Muscle of leg (tissue), 11 donors: ENCODE measurements around the gene PMM2. TPM values are rescaled to one million over a fixed set of nuclear protein-coding genes. Genes with fewer than 3 reads are reported as not detected.
"Not testable (repeated sequence)": the region's sequence is repeated elsewhere in the genome, so short reads cannot be mapped to it uniquely, and the experiment has no call there.

Experiments
- DNase-seq: peaks from one replicate; pipeline ENCODE4 v3.0.0; 2013
- H3K27ac ChIP-seq: one replicate; pipeline ENCODE4 v1.5.1; 2013; ENCODE audit warnings: mild to moderate bottlenecking, low read length, control low read depth
- H3K27me3 ChIP-seq: one replicate; pipeline ENCODE4 v1.6.1; 2013; ENCODE audit warnings: low read length; ENCODE audit not compliant: control insufficient read depth, insufficient read depth
- H3K36me3 ChIP-seq: one replicate; pipeline ENCODE4 v1.6.1; 2013; ENCODE audit warnings: low read length; ENCODE audit not compliant: control insufficient read depth, insufficient read depth
- H3K4me1 ChIP-seq: one replicate; pipeline ENCODE4 v1.6.1; 2013; ENCODE audit warnings: low read length; ENCODE audit not compliant: control insufficient read depth, insufficient read depth
- H3K4me3 ChIP-seq: one replicate; pipeline ENCODE4 v1.5.1; 2013; ENCODE audit warnings: low read length, control low read depth
- H3K9me3 ChIP-seq: replicated peaks from 2 replicates; pipeline ENCODE4 v1.6.1; 2013; ENCODE audit warnings: low read depth, low read length; ENCODE audit not compliant: control insufficient read depth
- WGBS: methylation state at CpG from one replicate; pipeline ENCODE4 v1.1.5; 2013; ENCODE audit warnings: missing lambda C conversion rate; ENCODE audit not compliant: insufficient coverage; 5-methylcytosine and 5-hydroxymethylcytosine counted together
- polyA plus RNA-seq, 8 donors: library from polyadenylated mRNA; unstranded; fragments of 120-200 nt; gene quantifications; one replicate each; pipeline versions ENCODE4 v1.2.1 to v1.2.3, GENCODE V29; 2013; ENCODE audit warnings: inconsistent platforms in 1 of 8, low replicate concordance in 1 of 8; ENCODE audit not compliant: insufficient read length in 8 of 8, insufficient read depth in 1 of 8
- total RNA-seq: library from RNA; stranded (reverse); fragments of 120-200 nt; gene quantifications from one replicate; pipeline ENCODE4 v1.2.4, GENCODE V29; 2013

Gene PMM2
- total and polyA plus RNA-seq, 9 donors, result 17.5 to 26.2 (median 19.6) TPM

GRCh38 chr16:8866118-8866883 lies 68.7 kb downstream of the PMM2 start:
- no peaks in the 10 kb centered on the region for H3K9me3 ChIP-seq
- peak overlapping the region; percentile 83 for H3K27ac ChIP-seq
- peaks cover 69% of the 10 kb centered on the region for H3K4me1 ChIP-seq
- H3K27me3 ChIP-seq, result no peaks in the 10 kb centered on the region
- peak overlapping the region; percentile 82 for H3K4me3 ChIP-seq
- 11% methylated on average over 20 of the region's 30 CpGs for WGBS
- peaks cover 6% of the 10 kb centered on the region for H3K36me3 ChIP-seq
- DNase-seq, result peak; percentile 89

GRCh38 chr16:8866884-8867215 lies 69.2 kb downstream of the PMM2 start:
- Histone ChIP-seq H3K27me3 (no peaks in the 10 kb centered on the region), H3K9me3 (no peaks in the 10 kb centered on the region), H3K27ac (peak overlapping the region; percentile 83), H3K36me3 (peaks cover 6% of the 10 kb centered on the region), H3K4me3 (peak overlapping the region; percentile 82), H3K4me1 (peaks cover 64% of the 10 kb centered on the region)
- DNase-seq, result no peak
- WGBS, result 1% methylated on average over 15 of the region's 16 CpGs

GRCh38 chr16:8867216-8867931 lies 69.7 kb downstream of the PMM2 start:
- Histone ChIP-seq H3K27me3 (no peaks in the 10 kb centered on the region), H3K27ac (peak overlapping the region; percentile 83), H3K36me3 (peaks cover 3% of the 10 kb centered on the region), H3K9me3 (no peaks in the 10 kb centered on the region), H3K4me3 (peak overlapping the region; percentile 82), H3K4me1 (peaks cover 59% of the 10 kb centered on the region)
- peak; percentile 59 for DNase-seq
- WGBS, result 2% methylated on average over 32 of the region's 35 CpGs

DNA sequence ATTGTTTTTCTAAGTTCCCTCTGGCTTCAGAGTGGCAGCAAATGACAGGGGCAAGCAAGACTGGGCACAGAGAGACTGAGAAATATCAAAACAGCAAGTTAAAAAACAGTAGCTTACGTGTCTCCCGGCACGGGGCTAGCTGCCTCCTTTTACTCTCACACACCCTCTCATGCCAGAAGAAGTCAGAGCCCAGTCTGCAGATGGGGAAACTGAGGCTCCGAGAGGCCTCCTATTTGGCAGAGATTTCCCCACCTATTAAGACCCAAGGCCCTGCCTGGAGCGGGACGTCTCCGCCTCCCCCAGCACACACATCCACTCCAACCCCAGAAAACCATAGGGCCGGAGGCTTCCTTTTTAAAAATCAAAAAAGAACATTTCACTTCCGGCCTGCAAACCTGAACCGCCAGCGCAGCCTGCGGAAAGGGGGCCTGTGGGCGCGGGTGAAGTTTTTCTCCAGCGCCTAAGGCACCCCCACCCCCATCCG lies 70.3 kb downstream of the PMM2 start:
- Histone ChIP-seq H3K27me3 (no peaks in the 10 kb centered on the region), H3K9me3 (no peaks in the 10 kb centered on the region), H3K4me1 (peaks cover 53% of the 10 kb centered on the region), H3K36me3 (peaks cover 2% of the 10 kb centered on the region), H3K27ac (peak overlapping the region; percentile 83), H3K4me3 (peak overlapping the region; percentile 82)
- 0% methylated on average over 13 of the region's 16 CpGs for WGBS
- no peak for DNase-seq

- DNase-seq, result peak; percentile 97
- Histone ChIP-seq H3K4me1 (peaks cover 47% of the 10 kb centered on the region), H3K36me3 (peaks cover 2% of the 10 kb centered on the region), H3K27me3 (no peaks in the 10 kb centered on the region), H3K9me3 (no peaks in the 10 kb centered on the region), H3K27ac (peak within 1 kb of the TSS; percentile 96), H3K4me3 (peak within 1 kb of the TSS; percentile 82)
- WGBS, result under 1% methylated on average over 74 of the region's 83 CpGs
Observed at GRCh38 chr16:8868416-8869211, 71.0 kb downstream of the PMM2 start, which contains the start of gene CARHSP1. CARHSP1 (minus strand) TSS chr16:8869006; CDS start chr16:8859328, 9,678 bp downstream.

- H3K9me3 ChIP-seq, result no peaks in the 10 kb centered on the region
- H3K4me1 ChIP-seq, result peaks cover 39% of the 10 kb centered on the region
- peak overlapping the region; percentile 50 for H3K4me3 ChIP-seq
- no peaks in the 10 kb centered on the region for H3K27me3 ChIP-seq
- H3K36me3 ChIP-seq, result no peaks in the 10 kb centered on the region
- peak overlapping the region; percentile 57 for H3K27ac ChIP-seq
- DNase-seq, result no peak
- 20% methylated on average over 27 of the region's 37 CpGs for WGBS
Observed at GRCh38 chr16:8869212-8869987, 71.8 kb downstream of the PMM2 start.

DNA sequence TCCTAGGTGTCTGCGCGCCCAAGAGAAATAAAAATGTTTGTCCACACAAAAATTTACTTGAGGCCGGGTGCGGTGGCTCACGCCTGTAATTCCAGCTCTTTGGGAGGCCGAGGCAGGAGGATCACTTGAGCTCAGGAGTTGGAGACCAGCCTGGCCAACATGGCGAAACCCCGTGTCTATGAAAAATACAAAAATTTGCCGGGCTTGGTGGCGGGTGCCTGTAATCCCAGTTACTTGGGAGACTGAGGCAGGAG lies 72.3 kb downstream of the PMM2 start:
- H3K36me3 ChIP-seq, H3K27ac ChIP-seq, H3K27me3 ChIP-seq, DNase-seq, H3K9me3 ChIP-seq, H3K4me3 ChIP-seq: not testable (repeated sequence)
- 96% methylated on average over 10 of the region's 10 CpGs for WGBS
- H3K4me1 ChIP-seq, result peaks cover 34% of the 10 kb centered on the region

- H3K27me3 ChIP-seq, result no peaks in the 10 kb centered on the region
- no peaks in the 10 kb centered on the region for H3K9me3 ChIP-seq
- 95% methylated on average over 5 of the region's 5 CpGs for WGBS
- no peak for DNase-seq
- H3K36me3 ChIP-seq, result no peaks in the 10 kb centered on the region
- H3K4me1 ChIP-seq, result peaks cover 13% of the 10 kb centered on the region
- H3K27ac ChIP-seq, result no peak overlapping the region
- H3K4me3 ChIP-seq, result no peak overlapping the region
Observed at GRCh38 chr16:8872071-8872470, 74.4 kb downstream of the PMM2 start.

DNA sequence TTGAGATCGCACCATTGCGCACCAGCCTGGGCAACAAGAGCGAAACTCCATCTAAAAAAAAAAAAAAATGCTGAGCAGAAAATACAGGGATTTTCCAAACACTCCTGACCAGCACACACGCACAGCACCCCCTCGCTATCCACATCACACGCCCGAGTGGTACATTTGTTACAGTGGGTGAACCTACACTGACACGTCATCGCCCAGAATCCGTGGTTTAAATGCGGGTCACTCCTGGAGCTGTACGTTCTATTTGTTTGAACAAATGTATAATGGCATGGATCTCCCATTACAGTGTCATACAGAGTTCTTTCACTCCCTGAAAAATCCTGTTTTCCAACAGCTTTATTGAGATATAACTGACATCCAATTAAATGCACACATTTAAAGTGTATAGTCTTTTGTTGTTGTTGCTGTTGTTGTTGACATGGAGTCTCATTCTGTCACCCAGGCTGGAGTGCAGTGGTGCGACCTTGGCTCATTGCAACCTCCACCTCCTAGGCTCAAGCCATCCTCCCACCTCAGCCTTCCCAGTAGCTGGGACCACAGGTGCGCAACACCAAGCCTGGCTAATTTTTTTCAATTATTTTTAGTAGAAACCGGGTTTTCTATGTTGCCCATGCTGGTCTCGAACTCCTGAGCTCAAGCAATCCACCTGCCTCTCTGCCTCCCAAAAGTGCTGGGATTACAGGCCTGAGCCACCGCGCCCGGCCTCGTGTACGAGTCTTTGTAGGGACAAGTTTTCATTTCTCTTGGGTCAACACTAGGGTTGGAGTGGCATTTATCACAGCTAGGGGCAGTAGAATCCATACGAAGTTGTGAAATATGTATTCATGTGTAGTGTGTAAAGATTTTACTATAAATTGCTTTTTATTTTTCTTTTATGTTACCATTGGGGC lies 75.6 kb downstream of the PMM2 start:
- no peak overlapping the region for H3K27ac ChIP-seq
- DNase-seq, result no peak
- no peaks in the 10 kb centered on the region for H3K9me3 ChIP-seq
- WGBS, result 80% methylated on average over 13 of the region's 22 CpGs
- H3K4me1 ChIP-seq, result peaks cover 4% of the 10 kb centered on the region
- H3K36me3 ChIP-seq, result no peaks in the 10 kb centered on the region
- peaks cover under 1% of the 10 kb centered on the region for H3K27me3 ChIP-seq
- H3K4me3 ChIP-seq, result no peak overlapping the region
